GM18520 (cell line): ENCODE data around the gene ID1.
"Not testable (repeated sequence)": the region's sequence is repeated elsewhere in the genome, so short reads cannot be mapped to it uniquely, and the experiment has no call there.

Source experiments
- ATAC-seq: cut with Tn5 transposase; IDR thresholded peaks from one replicate; pipeline ENCODE4 v1.9.1; 2021; ENCODE audit not compliant: unreplicated experiment

Gene ID1

GRCh38 chr20:31572701-31573554, 32.2 kb upstream of the ID1 start:
- ATAC-seq = peak; percentile 79

DNA sequence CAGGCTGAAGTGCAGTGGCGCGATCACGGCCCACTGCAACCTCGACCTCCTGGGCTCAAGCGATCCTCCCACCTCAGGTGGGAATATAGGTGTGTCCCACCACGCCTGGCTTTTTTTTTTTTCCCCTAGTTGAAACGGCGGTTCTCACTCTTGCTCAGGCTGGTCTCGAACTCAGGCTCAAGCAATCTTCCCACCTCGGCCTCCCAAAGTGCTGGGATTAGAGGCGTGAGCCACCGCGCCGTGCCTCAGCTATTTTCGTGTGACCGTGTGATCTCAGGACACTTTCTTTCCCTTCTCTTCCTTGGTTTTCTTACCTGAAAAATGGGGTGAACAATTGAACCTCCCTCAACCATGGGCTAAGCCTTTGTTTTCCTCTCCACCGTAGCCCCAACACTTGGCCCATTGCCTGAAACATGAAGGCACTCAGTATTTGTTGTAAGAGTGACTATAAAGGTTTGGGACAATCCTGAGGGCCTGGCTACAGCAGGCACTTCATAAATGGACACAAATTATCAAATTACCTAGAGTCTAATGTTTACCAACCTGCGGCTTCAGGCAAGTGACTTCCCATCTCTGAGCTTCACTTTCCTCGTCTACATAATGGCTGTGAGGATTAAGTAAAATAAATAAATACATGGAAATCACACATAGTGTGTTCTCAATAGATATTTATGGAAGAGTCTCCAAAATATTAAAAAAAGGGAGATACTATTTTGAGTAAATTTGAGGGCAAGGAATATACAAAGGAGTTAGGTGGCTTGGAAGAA, 31.4 kb upstream of the ID1 start:
- ATAC-seq = no peak

DNA sequence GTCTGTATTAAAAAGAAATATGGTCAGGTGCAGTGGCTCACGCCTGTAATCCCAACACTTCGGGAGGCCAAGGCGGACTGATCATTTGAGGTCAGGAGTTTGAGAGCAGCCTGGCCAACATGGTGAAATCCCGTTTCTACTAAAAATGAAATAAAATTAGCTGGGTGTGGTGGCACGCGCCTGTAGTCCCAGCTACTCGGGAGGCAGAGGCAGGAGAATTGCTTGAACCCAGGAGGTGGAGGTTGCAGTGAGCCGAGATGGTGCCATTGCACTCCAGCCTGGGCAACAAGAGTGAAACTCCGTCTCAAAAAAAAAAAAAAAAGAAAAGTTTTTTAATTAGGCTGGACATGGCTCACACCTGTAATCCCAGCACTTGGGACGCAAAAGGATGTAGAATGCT, 30.1 kb upstream of the ID1 start:
- ATAC-seq = not testable (repeated sequence)

- ATAC-seq = no peak
Observed at GRCh38 chr20:31576751-31577150, 28.3 kb upstream of the ID1 start.

DNA sequence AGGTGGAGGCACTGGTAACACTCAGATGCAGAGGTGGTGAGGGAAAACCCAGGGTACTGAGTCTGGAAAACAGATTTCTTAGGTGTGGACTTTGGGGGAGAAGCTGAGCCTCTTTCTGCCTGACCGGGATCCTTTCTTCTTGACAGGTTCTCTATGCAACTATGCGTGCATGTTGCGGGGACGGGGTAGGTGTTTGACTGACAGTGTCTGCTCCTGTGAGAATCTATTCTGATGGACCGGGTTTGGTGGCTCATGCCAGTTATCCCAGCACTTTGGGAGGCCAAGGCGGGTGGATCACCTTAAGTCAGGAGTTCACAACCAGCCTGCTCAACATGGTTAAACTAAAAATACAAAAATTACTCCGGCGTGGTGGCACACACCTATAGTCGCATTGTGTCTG, 27.9 kb upstream of the ID1 start:
- ATAC-seq = no peak

DNA sequence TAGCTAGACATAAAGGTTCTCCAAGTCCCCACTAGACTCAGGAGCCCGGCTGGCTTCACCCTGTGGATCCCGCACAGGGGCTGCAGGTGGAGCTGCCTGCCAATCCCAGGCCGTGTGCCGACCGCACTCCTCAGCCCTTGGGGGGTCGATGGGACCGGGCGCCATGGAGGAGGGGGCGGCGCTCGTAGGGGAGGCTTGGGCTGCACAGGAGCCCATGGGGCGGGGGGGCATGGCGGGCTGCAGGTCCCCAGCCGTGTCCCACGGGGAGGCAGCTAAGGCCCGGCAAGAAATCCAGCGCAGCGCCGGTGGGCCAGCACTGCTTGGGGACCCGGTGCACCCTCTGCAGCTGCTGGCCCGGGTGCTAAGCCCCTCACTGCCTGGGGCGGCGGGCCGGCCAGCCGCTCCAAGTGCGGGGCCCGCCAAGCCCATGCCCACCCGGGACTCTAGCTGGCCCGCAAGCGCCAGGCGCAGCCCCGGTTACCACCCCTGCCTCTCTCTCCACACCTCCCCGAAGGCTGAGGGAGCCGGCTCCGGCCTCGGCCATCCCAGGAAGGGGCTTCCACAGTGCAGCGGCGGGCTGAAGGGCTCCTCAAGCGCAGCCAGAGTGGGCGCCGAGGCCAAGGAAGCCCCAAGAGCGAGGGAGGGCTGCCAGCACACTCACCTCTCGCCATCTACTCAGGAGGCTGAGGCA, 26.5 kb upstream of the ID1 start:
- no peak for ATAC-seq

DNA sequence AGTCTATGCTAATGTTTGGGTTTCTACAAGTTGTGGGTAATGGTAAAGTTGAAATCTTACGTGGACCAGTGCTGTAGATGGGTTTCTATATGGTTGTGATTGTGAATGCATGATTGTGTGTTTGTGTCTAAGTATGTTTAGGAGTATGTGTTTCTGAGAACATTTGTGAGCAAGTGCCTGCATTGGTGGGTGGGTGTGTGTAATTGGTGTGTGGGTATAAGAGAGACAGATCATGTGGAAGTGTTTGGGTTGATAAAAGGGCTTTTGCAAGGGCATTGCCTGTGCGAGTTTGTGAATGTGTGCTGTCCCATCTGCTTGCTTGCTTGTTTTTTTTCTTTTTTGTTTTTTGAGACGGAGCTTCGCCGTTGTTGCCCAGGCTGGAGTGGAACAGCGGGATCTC, 25.8 kb upstream of the ID1 start:
- ATAC-seq = no peak

GRCh38 chr20:31579941-31580651, 25.0 kb upstream of the ID1 start:
- not testable (repeated sequence) for ATAC-seq

DNA sequence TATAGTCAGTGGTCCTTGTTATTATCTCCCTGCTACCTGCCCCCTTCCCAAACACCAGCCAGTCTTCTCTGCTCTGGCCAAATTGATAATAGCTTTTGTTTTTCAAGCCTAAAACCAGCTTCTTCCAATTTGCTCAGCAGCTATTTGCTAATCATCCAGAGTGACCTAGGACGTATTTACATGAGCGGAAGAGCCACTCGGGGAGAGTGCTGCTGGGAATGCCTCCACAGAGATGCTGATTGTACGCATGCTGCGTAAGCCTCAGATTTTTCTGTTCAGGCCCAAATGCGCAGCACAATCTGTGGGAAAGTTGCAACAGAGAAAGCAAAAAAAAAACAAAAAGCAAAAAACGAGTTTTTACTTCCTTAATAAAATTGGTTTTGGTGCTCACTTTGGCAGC, 24.4 kb upstream of the ID1 start:
- no peak for ATAC-seq

GRCh38 chr20:31581391-31581790, 23.7 kb upstream of the ID1 start:
- no peak for ATAC-seq

DNA sequence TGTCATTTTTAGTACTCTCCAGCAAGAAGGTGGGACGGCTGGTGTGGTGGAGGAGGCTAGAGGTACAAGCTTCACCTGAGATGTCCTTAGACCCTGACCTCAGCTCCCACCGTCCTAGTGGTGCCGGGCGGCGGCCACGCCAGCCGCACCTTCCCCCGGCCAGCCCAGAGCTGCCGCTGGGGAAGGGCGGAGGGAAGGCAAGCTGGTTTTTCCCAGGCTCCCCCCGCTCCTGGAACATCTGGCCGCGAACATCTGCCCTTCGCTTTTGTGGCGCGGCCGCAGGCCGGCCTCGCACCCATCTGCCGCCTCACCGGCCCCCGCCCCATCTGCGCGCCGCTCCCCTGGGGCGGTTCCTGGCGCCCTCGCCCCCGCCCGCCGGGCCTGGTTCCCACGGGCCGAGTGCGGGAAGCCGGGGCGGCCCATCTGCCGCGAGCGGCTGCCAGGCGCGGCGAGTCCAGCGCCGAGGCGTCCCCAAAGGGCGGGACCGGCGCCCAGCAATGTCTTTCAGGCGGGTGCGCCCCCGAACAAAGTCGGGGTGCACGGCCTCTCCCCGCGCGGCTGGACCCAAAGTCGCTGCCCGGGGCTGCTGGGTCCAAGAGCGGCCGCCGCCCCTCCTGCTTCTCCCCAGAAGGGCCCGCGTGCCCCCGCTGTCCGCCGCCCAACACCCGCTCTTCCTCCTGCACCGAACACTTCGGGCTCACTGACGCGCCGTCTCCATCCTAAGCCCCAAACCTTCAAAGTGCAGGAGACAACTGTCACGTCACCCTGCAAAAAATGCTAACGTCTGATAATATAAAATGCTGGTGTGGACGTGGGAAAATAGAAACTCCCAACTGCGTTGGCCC, 17.3 kb upstream of the ID1 start:
- ATAC-seq = no peak

DNA sequence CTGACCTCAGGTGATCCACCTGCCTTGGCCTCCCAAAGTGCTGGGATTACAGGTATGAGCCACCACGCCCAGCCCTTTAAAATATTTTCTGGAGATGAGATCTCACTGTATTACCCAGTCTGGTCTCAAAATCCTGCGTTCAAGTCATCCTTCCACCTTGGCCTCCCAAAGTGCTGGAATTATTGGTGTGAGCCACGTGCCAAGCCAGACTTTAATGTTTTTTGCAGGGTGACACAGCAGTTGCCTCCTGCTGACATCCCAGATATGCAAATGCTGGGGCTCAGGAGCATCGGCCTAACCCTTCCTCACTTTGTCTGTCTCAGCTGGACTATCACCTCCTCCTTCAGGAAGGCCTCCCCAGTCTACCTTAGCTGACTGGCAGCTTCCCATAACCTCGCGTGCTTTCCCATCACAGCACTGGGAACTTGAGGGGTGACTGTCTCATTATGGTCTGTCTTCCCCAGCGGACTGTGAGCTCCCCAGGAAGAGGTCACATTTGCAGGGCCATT, 14.3 kb upstream of the ID1 start:
- ATAC-seq = no peak

DNA sequence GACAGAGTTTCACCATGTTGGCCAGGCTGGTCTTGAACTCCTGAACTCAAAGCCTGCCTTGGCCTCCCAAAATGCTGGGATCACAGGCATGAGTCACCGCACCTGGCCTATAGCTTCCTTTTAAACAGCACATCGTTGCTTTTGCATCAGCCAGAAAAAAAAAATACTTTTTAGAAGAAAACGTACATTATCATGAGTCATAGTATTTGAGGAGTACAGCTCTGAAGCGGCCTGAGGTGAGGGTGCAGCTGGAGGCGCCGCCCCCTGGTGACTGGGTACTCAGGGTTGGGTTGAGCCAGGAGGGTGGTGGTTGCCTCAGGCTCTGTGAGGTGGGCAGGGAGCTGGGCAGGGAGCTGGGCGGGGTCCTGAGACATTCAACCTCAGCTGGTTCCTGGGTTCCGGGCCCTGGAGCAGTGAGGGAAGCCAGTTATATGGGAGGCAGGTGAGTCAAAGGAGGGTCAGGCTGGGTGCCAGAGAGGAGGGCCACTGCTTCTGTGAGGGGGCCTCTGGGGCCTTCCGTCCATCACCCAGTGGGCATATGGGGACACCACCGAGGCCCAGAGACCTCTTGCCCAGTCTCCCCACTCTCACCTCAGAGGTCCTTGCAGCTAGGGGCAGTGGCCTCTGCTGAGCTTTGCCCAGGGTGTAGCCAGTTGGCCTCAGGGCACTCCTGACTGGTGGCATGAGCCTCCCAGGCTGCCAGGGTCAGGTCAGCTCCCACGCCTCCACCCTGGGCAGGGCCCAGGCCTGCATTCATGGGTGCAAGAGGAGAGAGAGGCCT, 11.7 kb upstream of the ID1 start:
- ATAC-seq = no peak

DNA sequence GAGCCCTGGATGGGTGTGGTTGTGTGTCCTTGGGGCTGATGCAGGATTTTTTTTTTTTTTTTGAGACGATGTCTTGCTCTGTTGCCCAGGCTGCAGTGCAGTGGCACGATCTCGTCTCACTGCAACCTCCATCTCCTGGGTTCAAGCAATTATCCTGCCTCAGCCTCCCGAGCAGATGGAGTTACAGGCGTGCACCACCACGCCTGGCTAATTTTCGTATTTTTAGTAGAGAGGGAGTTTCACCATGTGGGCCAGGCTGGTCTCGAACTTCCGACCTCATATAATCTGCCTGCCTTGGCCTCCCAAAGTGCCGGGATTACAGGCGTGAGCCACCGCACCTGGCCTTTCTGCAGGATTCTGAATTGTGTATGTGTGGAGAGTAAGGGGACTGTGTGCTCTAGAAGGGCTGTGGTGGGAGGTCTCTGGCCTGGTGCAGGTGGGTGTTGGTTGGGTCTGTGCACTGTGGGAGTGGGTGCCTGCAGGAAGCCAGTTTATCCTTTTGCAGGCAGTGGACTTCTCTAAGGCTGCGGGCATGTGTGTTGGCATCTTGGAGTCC, 11.0 kb upstream of the ID1 start:
- no peak for ATAC-seq

DNA sequence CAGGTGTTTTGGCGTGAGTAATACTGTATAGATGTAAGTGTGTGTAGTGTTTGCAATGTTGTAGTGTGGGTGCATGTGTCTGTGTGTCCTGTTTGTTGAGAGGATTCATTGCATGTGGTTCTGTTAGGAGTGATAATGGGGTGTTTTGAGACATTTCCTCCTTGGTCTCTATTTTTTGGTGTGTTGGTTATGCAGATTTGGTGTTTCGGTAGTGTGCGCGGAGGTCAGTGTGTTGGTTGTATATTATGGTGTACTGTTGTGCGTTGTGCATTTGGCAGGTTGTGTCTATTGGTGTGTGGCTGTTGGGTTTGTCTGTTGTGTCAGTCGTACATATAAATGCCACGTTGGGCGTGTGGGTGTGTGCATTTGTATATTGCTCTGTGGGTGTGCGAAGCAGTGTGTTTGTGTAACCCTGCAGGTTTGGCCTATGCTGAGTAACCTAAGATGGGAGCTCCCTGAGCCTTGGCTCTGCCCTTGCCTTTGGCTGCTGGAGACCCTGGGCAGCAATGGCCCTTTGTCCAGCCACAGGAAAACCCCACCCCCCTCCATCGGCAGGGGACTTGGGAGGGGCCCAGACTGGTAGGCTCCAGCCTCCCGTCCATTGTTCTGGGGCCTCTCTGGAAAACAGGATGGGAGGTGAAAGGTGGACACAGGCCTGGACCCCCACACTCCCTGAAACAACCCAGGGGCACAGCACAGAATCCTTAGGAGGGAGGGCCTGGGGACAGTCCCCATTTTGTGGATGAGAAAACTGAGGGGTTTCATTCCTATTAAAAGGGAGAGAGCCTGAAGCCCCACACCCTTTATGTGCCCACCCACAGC, 10.3 kb upstream of the ID1 start:
- no peak for ATAC-seq

GRCh38 chr20:31595380-31595653, 9.8 kb upstream of the ID1 start:
- ATAC-seq = no peak

- no peak for ATAC-seq
Observed at GRCh38 chr20:31595654-31596411, 9.3 kb upstream of the ID1 start.

DNA sequence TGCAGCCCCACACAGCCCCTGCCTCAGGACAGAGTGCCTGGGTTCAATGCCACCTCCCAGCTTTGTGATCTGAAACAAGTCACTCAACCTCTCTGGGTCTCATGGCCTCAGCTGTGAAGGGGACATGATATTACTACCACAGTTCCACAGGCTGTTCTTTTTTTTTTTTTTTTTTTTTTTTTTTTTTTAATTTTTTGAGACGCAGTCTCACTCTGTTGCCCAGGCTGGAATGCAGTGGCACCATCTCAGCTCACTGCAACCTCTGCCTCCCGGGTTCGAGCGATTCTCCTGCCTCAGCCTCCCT, 8.7 kb upstream of the ID1 start:
- not testable (repeated sequence) for ATAC-seq
